Loucy (cell line): ENCODE measurements around the gene STX19.

Source experiments
- H2AFZ ChIP-seq: fragments of 200-600 bp; sonication (generic); 2 replicates; pipeline ENCODE4 v1.6.0; 2016; ENCODE audit warnings: antibody characterized with exemption, mild to moderate bottlenecking, low read length, moderate library complexity
- H3F3A ChIP-seq: fragments of 200-600 bp; 2 replicates; pipeline ENCODE4 v1.6.0; 2016; ENCODE audit warnings: antibody characterized with exemption, low read depth, mild to moderate bottlenecking
- H3K27me3 ChIP-seq: fragments of 200-600 bp; sonication (generic); 2 replicates; pipeline ENCODE4 v1.6.1; 2014; ENCODE audit warnings: low read length, mild to moderate bottlenecking; ENCODE audit not compliant: insufficient read depth, poor library complexity, severe bottlenecking
- H3K36me3 ChIP-seq: fragments of 200-600 bp; sonication (generic); 2 replicates; pipeline ENCODE4 v1.6.1; 2016; ENCODE audit warnings: low read length; ENCODE audit not compliant: insufficient read depth
- H3K4me1 ChIP-seq: fragments of 200-600 bp; sonication (generic); 2 replicates; pipeline ENCODE4 v1.5.1; 2014; ENCODE audit warnings: low read length, mild to moderate bottlenecking; ENCODE audit not compliant: insufficient read depth, poor library complexity, severe bottlenecking
- H3K4me2 ChIP-seq: fragments of 200-600 bp; sonication (generic); 2 replicates; pipeline ENCODE4 v1.6.0; 2014; ENCODE audit warnings: antibody characterized with exemption, low read length, low read depth, mild to moderate bottlenecking; ENCODE audit not compliant: poor library complexity, severe bottlenecking
- H3K4me3 ChIP-seq: fragments of 200-600 bp; sonication (generic); 2 replicates; pipeline ENCODE4 v1.5.1; 2014; ENCODE audit warnings: low read length, mild to moderate bottlenecking, mixed read lengths; ENCODE audit not compliant: poor library complexity, severe bottlenecking
- H3K79me2 ChIP-seq: fragments of 200-600 bp; sonication (generic); 2 replicates; pipeline ENCODE4 v1.6.1; 2014; ENCODE audit warnings: low read length; ENCODE audit not compliant: insufficient read depth
- H3K9ac ChIP-seq: fragments of 200-600 bp; sonication (generic); 2 replicates; pipeline ENCODE4 v1.6.0; 2014; ENCODE audit warnings: mild to moderate bottlenecking, low read depth, low read length, moderate library complexity; ENCODE audit not compliant: poor library complexity, severe bottlenecking
- H3K9me2 ChIP-seq: fragments of 200-600 bp; sonication (generic); replicated peaks from 2 replicates; pipeline ENCODE4 v1.6.1; 2016; ENCODE audit warnings: low read depth, low read length, mixed read lengths
- H3K9me3 ChIP-seq: fragments of 200-600 bp; sonication (generic); 2 replicates; pipeline ENCODE4 v1.6.1; 2014; ENCODE audit warnings: mild to moderate bottlenecking, antibody characterized with exemption, low read length, low read depth; ENCODE audit not compliant: insufficient read depth
- H4K20me1 ChIP-seq: fragments of 200-600 bp; sonication (generic); 2 replicates; pipeline ENCODE4 v1.6.0; 2014; ENCODE audit warnings: antibody characterized with exemption, low read length, mild to moderate bottlenecking; ENCODE audit not compliant: insufficient read depth, poor library complexity, severe bottlenecking
- CTCF ChIP-seq: fragments of 200-600 bp; sonication (generic); conservative IDR thresholded peaks from 2 replicates; pipeline ENCODE4 v1.5.1; 2014; ENCODE audit warnings: mild to moderate bottlenecking, antibody characterized with exemption, low read length
- EZH2phosphoT487 ChIP-seq: fragments of 200-600 bp; IDR thresholded peaks from 2 replicates; pipeline ENCODE4 v1.6.1; 2018; ENCODE audit warnings: antibody characterized with exemption, mild to moderate bottlenecking, moderate library complexity, borderline replicate concordance

STX19 gene

GRCh38 chr3:94024385-94024784, 4.0 kb downstream of the STX19 start:
- Histone ChIP-seq H3K36me3 (no peaks in the 10 kb centered on the region), H3K9me2 (no peaks in the 10 kb centered on the region), H3K4me1 (no peaks in the 10 kb centered on the region), H3F3A (no peaks in the 10 kb centered on the region), H4K20me1 (no peaks in the 10 kb centered on the region), H3K4me2 (no peak overlapping the region), H3K4me3 (no peak overlapping the region), H3K9ac (no peak overlapping the region), H3K79me2 (no peaks in the 10 kb centered on the region), H2AFZ (no peak overlapping the region), H3K9me3 (no peaks in the 10 kb centered on the region), H3K27me3 (no peaks in the 10 kb centered on the region)
- TF ChIP-seq CTCF (no peak), EZH2phosphoT487 (no peak)

GRCh38 chr3:94020293-94020692, 8.1 kb downstream of the STX19 start:
- Histone ChIP-seq H3K27me3 (no peaks in the 10 kb centered on the region), H4K20me1 (no peaks in the 10 kb centered on the region), H3K4me2 (no peak overlapping the region), H3K4me1 (no peaks in the 10 kb centered on the region), H3K9me3 (no peaks in the 10 kb centered on the region), H3K9ac (no peak overlapping the region), H3K36me3 (no peaks in the 10 kb centered on the region), H3F3A (no peaks in the 10 kb centered on the region), H3K4me3 (no peak overlapping the region), H2AFZ (no peak overlapping the region), H3K79me2 (no peaks in the 10 kb centered on the region), H3K9me2 (no peaks in the 10 kb centered on the region)
- TF ChIP-seq EZH2phosphoT487, result no peak

GRCh38 chr3:94019659-94020058, 8.7 kb downstream of the STX19 start:
- H3K9ac ChIP-seq, result no peak overlapping the region
- H3K4me2 ChIP-seq, result no peak overlapping the region
- H3K79me2 ChIP-seq, result no peaks in the 10 kb centered on the region
- no peaks in the 10 kb centered on the region for H3F3A ChIP-seq
- H3K4me1 ChIP-seq, result peaks cover 3% of the 10 kb centered on the region
- H3K9me2 ChIP-seq, result no peaks in the 10 kb centered on the region
- H2AFZ ChIP-seq, result no peak overlapping the region
- no peaks in the 10 kb centered on the region for H3K9me3 ChIP-seq
- no peak overlapping the region for H3K4me3 ChIP-seq
- TF ChIP-seq EZH2phosphoT487 (no peak), CTCF (no peak)
- no peaks in the 10 kb centered on the region for H3K36me3 ChIP-seq
- no peaks in the 10 kb centered on the region for H3K27me3 ChIP-seq
- no peaks in the 10 kb centered on the region for H4K20me1 ChIP-seq

GRCh38 chr3:94015025-94015424, 13.4 kb downstream of the STX19 start:
- Histone ChIP-seq H3K27me3 (no peaks in the 10 kb centered on the region), H2AFZ (no peak overlapping the region), H3K4me3 (no peak overlapping the region), H3K36me3 (no peaks in the 10 kb centered on the region), H3K4me2 (no peak overlapping the region), H3K4me1 (peaks cover 3% of the 10 kb centered on the region), H3K9me3 (no peaks in the 10 kb centered on the region), H4K20me1 (no peaks in the 10 kb centered on the region), H3K9ac (no peak overlapping the region), H3K79me2 (no peaks in the 10 kb centered on the region), H3F3A (no peaks in the 10 kb centered on the region), H3K9me2 (no peaks in the 10 kb centered on the region)
- TF ChIP-seq EZH2phosphoT487 (no peak), CTCF (no peak)
